H1 (cell line): ENCODE measurements around the gene CARD11. TPM values are rescaled to one million over a fixed set of nuclear protein-coding genes. Genes with fewer than 3 reads are reported as not detected.

Source experiments
- CTCF ChIA-PET: fragments of 300-600 bp; sonication (Branson Sonifier 250); formaldehyde crosslinking; loops from one replicate; lab custom pipeline; 2021; ENCODE audit not compliant: partially characterized antibody; lab: Charles Lee
- POLR2A ChIA-PET: fragments of 300-600 bp; sonication (Branson Sonifier 250); formaldehyde crosslinking; loops from one replicate; lab custom pipeline; 2021; ENCODE audit warnings: inconsistent platforms; ENCODE audit not compliant: partially characterized antibody; lab: Charles Lee
- DNase-seq, 2 experiments: peaks; one replicate each; pipeline versions ENCODE4 v3.0.0 to v3.0.0-alpha.2; 2010 to 2022; ENCODE audit warnings: low spot score in 2 of 2, low read depth in 1 of 2, mixed read lengths in 1 of 2
- FAIRE-seq: peaks from 2 replicates; lab custom pipeline; 2011; peaks lifted over from hg19 to GRCh38; lab: Jason Lieb, UNC
- H2AFZ ChIP-seq: 2 replicates; pipeline ENCODE4 v1.8.1; 2012; ENCODE audit warnings: low read length, inconsistent platforms
- H2AK5ac ChIP-seq: 2 replicates; pipeline ENCODE4 v1.6.1; 2013; ENCODE audit warnings: low read depth, low read length
- H2BK120ac ChIP-seq: replicated peaks from 2 replicates; pipeline ENCODE3; 2013; ENCODE audit warnings: low read depth, low read length, inconsistent platforms
- H2BK12ac ChIP-seq: 2 replicates; pipeline ENCODE4 v1.6.1; 2013; ENCODE audit warnings: low read depth, low read length
- H2BK15ac ChIP-seq: 2 replicates; pipeline ENCODE4 v1.6.1; 2013; ENCODE audit warnings: low read length
- H2BK20ac ChIP-seq: 2 replicates; pipeline ENCODE4 v1.6.1; 2013; ENCODE audit warnings: low read length
- H2BK5ac ChIP-seq: 2 replicates; pipeline ENCODE4 v1.6.1; 2013; ENCODE audit warnings: low read depth, low read length
- H3K14ac ChIP-seq: 2 replicates; pipeline ENCODE4 v1.6.1; 2013; ENCODE audit warnings: inconsistent platforms; ENCODE audit not compliant: insufficient read length
- H3K18ac ChIP-seq: 2 replicates; pipeline ENCODE4 v1.6.1; 2013; ENCODE audit warnings: low read length; ENCODE audit errors: extremely low read depth
- H3K23ac ChIP-seq: 2 replicates; pipeline ENCODE4 v1.6.1; 2013; ENCODE audit warnings: inconsistent platforms; ENCODE audit not compliant: insufficient read length
- H3K23me2 ChIP-seq: 2 replicates; pipeline ENCODE4 v1.6.1; 2013; ENCODE audit warnings: low read depth, low read length
- H3K27ac ChIP-seq: 2 replicates; pipeline ENCODE4 v1.6.1; 2011; ENCODE audit warnings: low read depth, low read length, inconsistent platforms
- H3K27me3 ChIP-seq, 4 experiments: replicated peaks in 1 of 4; 1 replicate in 1 of 4; 2 replicates in 3 of 4; pipeline versions ENCODE4 v1.6.1 to v1.8.1; 2011 to 2013; ENCODE audit warnings: low read length in 3 of 4, mild to moderate bottlenecking in 3 of 4, inconsistent platforms in 2 of 4, mixed read lengths in 2 of 4, moderate library complexity in 1 of 4; ENCODE audit not compliant: control insufficient read depth in 3 of 4, insufficient read depth in 3 of 4; ENCODE audit errors: extremely low read depth in 1 of 4
- H3K36me3 ChIP-seq, 4 experiments: 2 replicates each; pipeline versions ENCODE4 v1.6.1 to v1.8.1; 2011 to 2013; ENCODE audit warnings: mild to moderate bottlenecking in 4 of 4, low read length in 3 of 4, moderate library complexity in 2 of 4, control low read depth in 1 of 4, inconsistent platforms in 1 of 4; ENCODE audit not compliant: insufficient read depth in 4 of 4, control insufficient read depth in 2 of 4
- H3K4ac ChIP-seq: replicated peaks from 2 replicates; pipeline ENCODE3; 2013; ENCODE audit warnings: low read length, low read depth, mixed read lengths, inconsistent platforms; ENCODE audit not compliant: insufficient read length
- H3K4me1 ChIP-seq, 4 experiments: replicated peaks in 1 of 4; 1 replicate in 1 of 4; 2 replicates in 3 of 4; pipeline versions ENCODE4 v1.6.1 to v1.8.1; 2011 to 2013; ENCODE audit warnings: low read length in 3 of 4, inconsistent platforms in 2 of 4, mixed read lengths in 1 of 4; ENCODE audit not compliant: insufficient read depth in 4 of 4, control insufficient read depth in 3 of 4
- H3K4me2 ChIP-seq, 2 experiments: 2 replicates each; pipeline versions ENCODE4 v1.6.1 to v1.8.1; 2011 to 2013; ENCODE audit warnings: low read depth in 2 of 2, low read length in 2 of 2, control low read depth in 1 of 2, inconsistent platforms in 1 of 2, mild to moderate bottlenecking in 1 of 2; ENCODE audit not compliant: insufficient read depth in 1 of 2
- H3K4me3 ChIP-seq, 4 experiments: fragments of 200-600, 300-600 bp in 1 of 4; sonication (generic), shearing (Covaris generic), sonication (Bioruptor Twin) in 1 of 4; 2 replicates each; pipeline versions ENCODE4 v1.5.1 to v1.8.1; 2011 to 2016; ENCODE audit warnings: low read length in 4 of 4, low read depth in 3 of 4, control low read depth in 2 of 4, inconsistent platforms in 2 of 4, mild to moderate bottlenecking in 2 of 4, mixed read lengths in 1 of 4, moderate library complexity in 1 of 4; ENCODE audit not compliant: insufficient read depth in 2 of 4; ENCODE audit errors: extremely low read depth in 1 of 4
- H3K56ac ChIP-seq: replicated peaks from 2 replicates; pipeline ENCODE3; 2013; ENCODE audit warnings: low read depth, mild to moderate bottlenecking, mixed read lengths, low read length, inconsistent platforms; ENCODE audit not compliant: insufficient read length
- H3K79me1 ChIP-seq: 2 replicates; pipeline ENCODE4 v1.6.1; 2013; ENCODE audit warnings: low read depth, low read length, control low read depth
- H3K79me2 ChIP-seq, 2 experiments: 2 replicates each; pipeline versions ENCODE4 v1.6.1 to v1.8.1; 2012 to 2013; ENCODE audit warnings: low read length in 2 of 2, mild to moderate bottlenecking in 2 of 2, inconsistent platforms in 1 of 2; ENCODE audit not compliant: insufficient read depth in 2 of 2, control insufficient read depth in 1 of 2
- H3K9ac ChIP-seq, 4 experiments: replicated peaks in 1 of 4; 1 replicate in 1 of 4; 2 replicates in 3 of 4; pipeline versions ENCODE4 v1.6.1 to v1.8.1; 2011 to 2013; ENCODE audit warnings: low read depth in 3 of 4, low read length in 3 of 4, control low read depth in 2 of 4, mild to moderate bottlenecking in 2 of 4, moderate library complexity in 2 of 4, inconsistent platforms in 1 of 4; ENCODE audit errors: extremely low read depth in 1 of 4
- H3K9me3 ChIP-seq, 2 experiments: 2 replicates each; pipeline versions ENCODE4 v1.6.1 to v1.8.1; 2012 to 2013; ENCODE audit warnings: mild to moderate bottlenecking in 2 of 2, moderate library complexity in 2 of 2, control low read depth in 1 of 2, inconsistent platforms in 1 of 2, low read depth in 1 of 2, low read length in 1 of 2, mixed read lengths in 1 of 2; ENCODE audit not compliant: insufficient read depth in 2 of 2
- H4K20me1 ChIP-seq, 2 experiments: replicated peaks in 1 of 2; 2 replicates each; pipeline versions ENCODE3 to v1.8.1; 2011 to 2013; ENCODE audit warnings: inconsistent platforms in 2 of 2, low read length in 2 of 2, mild to moderate bottlenecking in 1 of 2; ENCODE audit not compliant: insufficient read depth in 2 of 2, control insufficient read depth in 1 of 2
- H4K5ac ChIP-seq: 2 replicates; pipeline ENCODE4 v1.6.1; 2013; ENCODE audit warnings: low read length, low read depth, mixed read lengths, inconsistent platforms; ENCODE audit not compliant: insufficient read length
- H4K8ac ChIP-seq: 2 replicates; pipeline ENCODE4 v1.8.0; 2013; ENCODE audit warnings: mild to moderate bottlenecking, moderate library complexity, low read length, inconsistent platforms; ENCODE audit not compliant: insufficient read depth; ENCODE audit errors: extremely low read depth
- H4K91ac ChIP-seq: replicated peaks from 2 replicates; pipeline ENCODE3; 2013; ENCODE audit warnings: low read length, mixed read lengths, inconsistent platforms; ENCODE audit not compliant: insufficient read length
- EZH2 ChIP-seq: fragments of 200-600 bp; sonication (generic); IDR thresholded peaks from 2 replicates; pipeline ENCODE4 v1.7.1; 2012; ENCODE audit warnings: low read depth, mild to moderate bottlenecking, moderate library complexity, low read length, inconsistent platforms; ENCODE audit not compliant: severe bottlenecking
- KDM4A ChIP-seq: IDR thresholded peaks from one replicate; pipeline ENCODE4 v1.7.1; 2012; ENCODE audit warnings: low read depth, mild to moderate bottlenecking, moderate library complexity, low read length, inconsistent platforms; ENCODE audit not compliant: severe bottlenecking
- POU5F1 ChIP-seq: IDR thresholded peaks from 2 replicates; pipeline ENCODE4 v1.6.1; 2011; ENCODE audit warnings: low read depth, mild to moderate bottlenecking, low read length, moderate library complexity
- TEAD4 ChIP-seq: IDR thresholded peaks from 2 replicates; pipeline ENCODE4 v1.6.1; 2012; ENCODE audit warnings: low read depth, low read length, inconsistent platforms, mixed read lengths
- WGBS, 2 experiments: shearing (Covaris generic) in 1 of 2; methylation state at CpG; one replicate each; pipeline versions ENCODE4 v1.1.6 to v1.1.7; 2013 to 2015; ENCODE audit warnings: low lambda C conversion rate in 2 of 2, mixed read lengths in 2 of 2, inconsistent platforms in 1 of 2, low coverage in 1 of 2, missing lambda C conversion rate in 1 of 2; ENCODE audit not compliant: insufficient replicate concordance in 2 of 2, insufficient coverage in 1 of 2, insufficient read length in 1 of 2; ENCODE audit errors: extremely low coverage in 1 of 2, missing lambda C conversion rate in 1 of 2; 5-methylcytosine and 5-hydroxymethylcytosine counted together
- polyA plus RNA-seq, 7 experiments: library from polyadenylated mRNA; depleted of rRNA in 3 of 7; stranded (reverse) in 5 of 7; unstranded in 2 of 7; fragments of >200 nt in 5 of 7; fragments of 200-250 nt in 2 of 7; gene quantifications; 1 replicate in 5 of 7; 2 replicates in 1 of 7; 4 replicates in 1 of 7; pipeline versions ENCODE4 v1.2.1 to v1.2.3, GENCODE V29; 2011 to 2013; ENCODE audit warnings: missing spikeins in 2 of 7, mixed read lengths in 2 of 7
- total RNA-seq: library from RNA; stranded (reverse); fragmentation: NEBNext Ultra II Directional; extraction: Animal tissue kit (Norgen Biotek cat#: 25700); gene quantifications from 2 replicates; pipeline ENCODE4 v1.2.1, GENCODE V29; 2021
- TF ChIP-seq, protein P1 (sequence below): IDR thresholded peaks from 2 replicates; pipeline ENCODE4 v1.6.1; 2011; ENCODE audit warnings: low read depth, mild to moderate bottlenecking, low read length; ENCODE audit not compliant: insufficient read depth

Gene CARD11
- total and polyA plus RNA-seq, 2 of the 8 experiments (the other 6 are each of a cell fraction or from before 2014, with no cell fraction given): 12.6 to 29.8 TPM

- DNase-seq (no peak), FAIRE-seq (no peak)
- no peaks in the 10 kb centered on the region; a peak in 1 of 4 replicates for H3K79me2 ChIP-seq
- no peak overlapping the region for H3K4ac ChIP-seq
- no peak overlapping the region for H2AK5ac ChIP-seq
- no peak overlapping the region for H3K27ac ChIP-seq
- no peaks in the 10 kb centered on the region; the same call in 1 of the 2 replicates for H3K79me1 ChIP-seq
- H2BK5ac ChIP-seq: no peak overlapping the region
- no peak overlapping the region for H4K91ac ChIP-seq
- no peak overlapping the region for H2BK12ac ChIP-seq
- no peak overlapping the region for H3K4me3 ChIP-seq
- H3K23me2 ChIP-seq: peaks cover 16% of the 10 kb centered on the region
- no peak overlapping the region for H3K18ac ChIP-seq
- no peak overlapping the region for H3K9ac ChIP-seq
- peaks cover 0 to 5% of the 10 kb centered on the region in 2 experiments for H4K20me1 ChIP-seq
- no peak overlapping the region for H3K14ac ChIP-seq
- H3K4me1 ChIP-seq: no peaks in the 10 kb centered on the region
- no peak overlapping the region for H2BK20ac ChIP-seq
- no peak overlapping the region for H3K56ac ChIP-seq
- POLR2A ChIA-PET: no interaction called here
- H3K9me3 ChIP-seq: peaks cover 6 to 9% of the 10 kb centered on the region in 2 experiments
- CTCF ChIA-PET: no interaction called here
- no peak overlapping the region for H2AFZ ChIP-seq
- no peaks in the 10 kb centered on the region for H3K36me3 ChIP-seq
- no peak overlapping the region for H2BK120ac ChIP-seq
- no peak overlapping the region for H4K5ac ChIP-seq
- WGBS, 2 experiments: 87% methylated on average over 8 of the region's 8 CpGs; no CpG with 5 or more reads in 1 of the 2 experiments
- H3K27me3 ChIP-seq: no peaks in the 10 kb centered on the region
- H3K23ac ChIP-seq: no peak overlapping the region
- no peak overlapping the region for H4K8ac ChIP-seq
- no peak overlapping the region for H2BK15ac ChIP-seq
- no peak overlapping the region for H3K4me2 ChIP-seq
- TF ChIP-seq KDM4A (no peak), POU5F1 (no peak), EZH2 (no peak), TEAD4 (no peak)
- TF ChIP-seq, protein P1, sequence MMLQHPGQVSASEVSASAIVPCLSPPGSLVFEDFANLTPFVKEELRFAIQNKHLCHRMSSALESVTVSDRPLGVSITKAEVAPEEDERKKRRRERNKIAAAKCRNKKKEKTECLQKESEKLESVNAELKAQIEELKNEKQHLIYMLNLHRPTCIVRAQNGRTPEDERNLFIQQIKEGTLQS: no peak
These were observed 75.5 kb downstream of the CARD11 start for GRCh38 chr7:2968176-2968575.
